GM21529 (cell line): ENCODE measurements around the gene PADI3.
"Not testable (repeated sequence)": the region's sequence is repeated elsewhere in the genome, so short reads cannot be mapped to it uniquely, and the experiment has no call there.

Source experiments
- ATAC-seq: cut with Tn5 transposase; IDR thresholded peaks from one replicate; pipeline ENCODE4 v1.9.1; 2021; ENCODE audit not compliant: unreplicated experiment

Gene PADI3

GRCh38 chr1:17241011-17241779, 7.7 kb upstream of the PADI3 start:
- not testable (repeated sequence) for ATAC-seq

DNA sequence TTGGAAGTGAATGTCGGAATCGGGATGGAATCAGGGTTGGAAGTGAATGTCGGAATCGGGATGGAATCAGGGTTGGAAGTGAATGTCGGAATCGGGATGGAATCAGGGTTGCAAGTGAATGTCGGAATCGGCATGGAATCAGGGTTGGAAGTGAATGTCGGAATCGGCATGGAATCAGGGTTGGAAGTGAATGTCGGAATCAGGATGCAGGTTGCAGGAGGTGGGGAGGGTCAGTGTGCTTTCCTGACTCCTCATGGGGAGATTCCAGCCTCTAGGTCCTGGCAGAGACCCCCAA, 7.2 kb upstream of the PADI3 start:
- ATAC-seq: not testable (repeated sequence)

- no peak for ATAC-seq
Observed at GRCh38 chr1:17243274-17243673, 5.6 kb upstream of the PADI3 start.

- no peak for ATAC-seq
Observed at GRCh38 chr1:17244821-17245740, 3.8 kb upstream of the PADI3 start.

DNA sequence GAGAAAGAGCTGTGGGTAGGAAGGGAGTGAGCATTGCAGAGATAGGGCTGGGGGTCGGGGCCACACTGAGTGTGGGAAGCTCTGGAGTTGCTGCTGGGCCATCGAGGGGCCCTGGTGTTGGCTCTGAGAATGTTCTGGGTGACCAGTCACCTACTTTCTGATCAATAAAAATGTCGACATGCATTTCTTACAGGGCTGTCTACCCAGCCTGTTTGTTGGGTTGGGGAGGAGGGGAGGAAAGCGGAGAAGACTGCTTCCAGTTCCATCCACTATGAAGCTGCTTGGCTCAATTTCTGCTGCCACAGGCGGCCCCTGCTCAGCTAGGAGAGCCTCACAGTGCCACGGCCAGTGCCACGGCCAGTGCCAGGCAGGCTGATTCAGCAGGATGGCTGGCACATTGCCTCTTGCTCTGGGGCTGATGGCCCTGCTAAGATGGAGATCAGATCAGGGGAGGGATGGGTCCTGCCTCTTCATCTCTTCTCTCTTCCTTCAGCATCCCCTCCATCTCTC, 3.0 kb upstream of the PADI3 start:
- ATAC-seq: no peak

DNA sequence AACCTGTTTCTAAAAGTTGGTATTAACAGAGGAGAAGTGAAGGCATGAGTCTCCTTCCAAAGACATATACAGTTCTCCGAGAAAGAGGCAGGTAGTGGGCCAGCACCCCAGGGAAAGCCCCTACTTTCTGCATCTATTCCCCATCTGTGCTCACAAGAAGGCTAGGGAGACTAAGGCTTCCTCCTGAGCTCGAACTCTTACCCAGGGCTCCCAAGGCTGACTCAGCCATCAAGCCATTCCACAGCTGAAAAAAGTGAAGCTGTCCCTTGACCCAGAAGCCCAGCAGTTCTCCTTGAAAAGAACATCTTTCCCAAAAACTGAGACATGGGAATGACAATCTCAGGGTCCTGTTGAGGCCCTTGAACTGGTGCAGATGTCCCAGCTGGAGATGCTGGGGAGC, 1.9 kb upstream of the PADI3 start:
- no peak for ATAC-seq

DNA sequence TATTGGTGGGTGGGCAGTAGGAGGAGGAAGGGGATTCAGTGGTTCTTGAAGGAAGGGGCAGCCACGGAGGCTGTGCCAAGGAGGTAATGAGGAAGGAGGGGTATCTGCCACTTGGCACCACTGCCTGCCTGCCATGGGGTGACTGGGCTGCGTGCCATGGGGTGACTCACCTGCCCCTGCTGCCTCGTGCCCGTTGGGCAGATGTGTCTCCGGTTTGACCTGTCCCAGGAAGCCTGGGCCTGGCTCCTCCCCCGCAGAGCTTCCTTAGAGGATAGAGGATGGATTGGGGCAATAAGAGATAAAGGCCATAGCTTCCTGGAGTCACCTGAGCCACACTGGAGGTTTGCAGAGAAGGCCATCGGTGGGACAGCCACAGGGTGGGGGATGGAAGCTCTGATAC, 1.7 kb downstream of the PADI3 start:
- ATAC-seq: no peak

- ATAC-seq: no peak
Observed at GRCh38 chr1:17251246-17251645, 2.3 kb downstream of the PADI3 start.

DNA sequence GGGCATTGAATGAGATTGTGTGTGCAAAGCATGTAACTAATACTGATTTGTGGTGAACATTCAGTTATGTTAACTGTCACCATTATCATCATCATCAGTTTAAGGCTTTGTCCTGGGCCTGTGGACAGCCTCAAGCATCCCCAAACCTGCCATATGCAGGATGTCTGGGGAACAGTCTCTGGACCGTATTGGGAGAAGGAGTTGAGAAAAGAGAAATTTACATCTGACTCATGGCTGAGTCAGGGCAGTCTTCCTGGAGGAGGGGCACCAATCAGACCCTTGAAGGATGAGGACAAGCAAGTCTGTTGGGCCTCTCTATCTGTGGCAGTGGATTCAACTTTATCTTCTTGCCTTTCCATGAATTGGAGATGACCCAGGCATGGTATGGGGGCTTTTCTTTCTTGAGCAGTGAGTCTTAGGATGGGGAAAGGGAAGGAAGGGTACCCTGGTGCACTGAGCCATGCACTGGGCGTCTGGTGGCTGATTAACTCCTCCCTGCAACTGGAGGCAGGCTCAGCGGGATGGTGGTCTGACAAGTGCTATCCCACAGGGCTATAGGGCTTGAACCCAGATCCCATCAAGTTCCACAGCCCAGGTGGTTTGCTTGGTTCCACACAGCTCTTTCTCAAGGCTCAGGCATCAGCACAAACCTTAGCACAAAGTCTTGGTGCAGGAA, 2.9 kb downstream of the PADI3 start:
- ATAC-seq: no peak

GRCh38 chr1:17255336-17255735, 6.4 kb downstream of the PADI3 start:
- ATAC-seq: no peak

DNA sequence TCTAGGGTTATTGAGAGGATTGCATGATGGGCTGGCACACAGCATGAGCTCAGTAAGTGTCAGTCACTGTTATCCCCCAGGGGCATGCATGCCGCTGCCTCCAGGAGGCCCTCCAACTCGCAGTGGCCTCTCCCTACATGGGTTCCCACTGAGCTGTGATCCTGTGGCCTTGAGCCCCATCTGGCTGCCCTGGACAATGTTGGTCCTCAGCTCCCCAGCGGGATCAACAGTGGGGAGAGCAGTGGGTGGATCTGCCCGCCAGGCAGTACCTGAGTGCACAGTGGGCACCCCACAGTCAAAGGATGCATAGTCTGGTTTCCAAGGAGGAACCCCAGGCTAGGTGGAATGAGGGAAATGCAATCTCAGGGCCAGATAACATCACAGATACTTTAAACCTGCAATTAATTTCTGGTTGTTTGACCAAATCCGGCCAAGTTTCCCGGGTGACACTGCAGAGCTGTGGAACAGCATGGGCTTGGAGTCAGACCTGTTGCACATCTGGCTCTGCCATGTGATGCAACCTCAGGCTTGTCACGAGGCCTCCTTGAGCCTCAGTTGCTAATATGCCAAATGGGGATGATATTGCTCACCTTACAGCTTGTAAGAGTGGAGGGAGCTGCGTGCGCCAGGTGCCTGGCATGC, 9.3 kb downstream of the PADI3 start:
- ATAC-seq: no peak

- ATAC-seq: no peak
Observed at GRCh38 chr1:17258758-17259130, 9.8 kb downstream of the PADI3 start.

GRCh38 chr1:17259233-17259873, 10.5 kb downstream of the PADI3 start:
- ATAC-seq: no peak

GRCh38 chr1:17260264-17260663, 11.4 kb downstream of the PADI3 start:
- no peak for ATAC-seq

DNA sequence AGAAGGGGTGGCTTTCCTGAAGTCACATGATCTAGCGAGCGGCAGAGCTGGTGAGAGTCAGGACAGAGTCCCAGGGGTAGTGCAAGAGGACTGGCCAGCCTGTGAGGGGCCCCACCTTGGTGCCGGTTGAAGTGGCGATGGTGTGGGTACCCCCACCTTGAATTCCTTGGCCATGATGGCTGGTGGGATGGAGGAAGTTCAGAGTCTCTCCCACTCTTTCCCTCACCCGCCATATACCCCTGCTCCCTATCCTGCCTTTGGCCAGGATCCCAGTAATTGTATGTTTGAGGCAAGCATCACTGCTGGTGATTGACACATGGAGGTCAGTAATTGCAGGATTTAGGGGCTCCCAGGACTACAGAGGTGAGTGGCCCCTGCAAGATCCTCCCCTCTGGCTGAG, 11.8 kb downstream of the PADI3 start:
- ATAC-seq: no peak

DNA sequence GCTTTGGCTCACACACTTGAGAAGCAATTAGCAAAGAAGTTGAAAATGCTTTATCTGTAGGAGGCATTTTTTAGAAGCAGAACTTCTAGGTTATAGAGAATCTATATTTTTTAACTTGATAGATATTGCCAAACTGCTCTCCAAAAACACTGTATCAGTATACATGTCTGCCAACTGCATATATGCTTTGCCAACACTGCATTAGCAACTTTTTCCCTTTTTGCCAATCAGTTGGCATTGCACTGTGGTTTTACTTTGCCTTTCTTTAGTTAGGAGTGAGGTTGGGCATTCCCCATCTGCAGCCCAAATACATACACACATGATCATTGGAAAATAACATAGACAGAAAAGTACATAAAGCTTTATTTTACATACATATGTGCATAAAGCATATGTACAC, 15.0 kb downstream of the PADI3 start:
- no peak for ATAC-seq

DNA sequence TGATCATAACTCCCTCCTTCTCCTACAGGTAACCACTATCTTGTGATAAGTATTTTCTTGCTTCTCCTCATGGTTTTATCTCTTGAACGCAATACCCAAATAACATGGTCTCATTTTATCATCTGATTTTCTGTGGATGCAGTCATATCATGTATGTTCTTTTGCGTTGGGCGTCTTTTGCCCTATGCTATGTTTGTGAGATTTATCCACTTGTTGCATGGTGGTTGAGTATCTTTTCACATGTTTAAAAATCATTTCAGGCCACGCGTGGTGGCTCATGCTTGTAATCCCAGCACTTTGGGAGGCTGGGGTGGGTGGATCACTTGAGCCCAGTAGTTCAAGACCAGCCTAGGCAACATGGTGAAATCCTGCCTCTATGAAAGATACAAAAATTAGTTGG, 15.6 kb downstream of the PADI3 start:
- ATAC-seq: no peak

- ATAC-seq: no peak
Observed at GRCh38 chr1:17265162-17265561, 16.3 kb downstream of the PADI3 start.

DNA sequence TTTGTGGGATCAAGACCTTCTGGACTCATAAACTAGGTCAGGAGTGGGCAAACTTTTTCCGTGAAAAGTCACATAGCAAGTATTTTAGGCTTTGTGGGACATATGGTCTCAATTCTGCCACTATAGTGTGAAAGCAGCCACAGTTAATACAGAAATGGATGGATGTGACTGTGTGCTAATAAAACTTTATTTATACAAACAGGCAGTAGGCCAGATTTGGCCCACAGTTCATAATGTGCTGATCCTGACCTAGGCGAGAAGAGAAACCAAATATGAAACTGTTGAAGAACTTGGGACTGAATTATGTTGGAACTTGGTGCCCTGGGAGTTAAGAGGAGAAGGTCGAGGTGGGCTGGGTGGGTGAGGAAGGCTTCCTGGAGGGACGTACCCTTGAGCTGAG, 17.1 kb downstream of the PADI3 start:
- no peak for ATAC-seq

- no peak for ATAC-seq
Observed at GRCh38 chr1:17270891-17271765, 22.2 kb downstream of the PADI3 start.
